Measurements from ENCODE around the gene PPP1R10.

Gene PPP1R10

GRCh38 chr6:30583921-30584320 lies 33.1 kb downstream of the PPP1R10 start:
- DNase-seq (ENCODE audit: extremely low read depth, low read depth), result no peak
- TF ChIP-seq, protein P1, sequence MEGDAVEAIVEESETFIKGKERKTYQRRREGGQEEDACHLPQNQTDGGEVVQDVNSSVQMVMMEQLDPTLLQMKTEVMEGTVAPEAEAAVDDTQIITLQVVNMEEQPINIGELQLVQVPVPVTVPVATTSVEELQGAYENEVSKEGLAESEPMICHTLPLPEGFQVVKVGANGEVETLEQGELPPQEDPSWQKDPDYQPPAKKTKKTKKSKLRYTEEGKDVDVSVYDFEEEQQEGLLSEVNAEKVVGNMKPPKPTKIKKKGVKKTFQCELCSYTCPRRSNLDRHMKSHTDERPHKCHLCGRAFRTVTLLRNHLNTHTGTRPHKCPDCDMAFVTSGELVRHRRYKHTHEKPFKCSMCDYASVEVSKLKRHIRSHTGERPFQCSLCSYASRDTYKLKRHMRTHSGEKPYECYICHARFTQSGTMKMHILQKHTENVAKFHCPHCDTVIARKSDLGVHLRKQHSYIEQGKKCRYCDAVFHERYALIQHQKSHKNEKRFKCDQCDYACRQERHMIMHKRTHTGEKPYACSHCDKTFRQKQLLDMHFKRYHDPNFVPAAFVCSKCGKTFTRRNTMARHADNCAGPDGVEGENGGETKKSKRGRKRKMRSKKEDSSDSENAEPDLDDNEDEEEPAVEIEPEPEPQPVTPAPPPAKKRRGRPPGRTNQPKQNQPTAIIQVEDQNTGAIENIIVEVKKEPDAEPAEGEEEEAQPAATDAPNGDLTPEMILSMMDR (IDR thresholded peaks at IDR 0.05; ENCODE audit: low read depth, low read length, missing control alignments), result no peak
- H3K4me3 ChIP-seq (replicated peaks; ENCODE audit: low read depth, low read length), result no peak overlapping the region

GRCh38 chr6:30578051-30578450 lies 39.0 kb downstream of the PPP1R10 start:
- TF ChIP-seq, protein P1 (IDR thresholded peaks at IDR 0.05; ENCODE audit: low read depth, low read length, missing control alignments), result no peak
- DNase-seq (ENCODE audit: extremely low read depth, low read depth), result no peak
- H3K4me3 ChIP-seq (replicated peaks; ENCODE audit: low read depth, low read length), result no peak overlapping the region

DNA sequence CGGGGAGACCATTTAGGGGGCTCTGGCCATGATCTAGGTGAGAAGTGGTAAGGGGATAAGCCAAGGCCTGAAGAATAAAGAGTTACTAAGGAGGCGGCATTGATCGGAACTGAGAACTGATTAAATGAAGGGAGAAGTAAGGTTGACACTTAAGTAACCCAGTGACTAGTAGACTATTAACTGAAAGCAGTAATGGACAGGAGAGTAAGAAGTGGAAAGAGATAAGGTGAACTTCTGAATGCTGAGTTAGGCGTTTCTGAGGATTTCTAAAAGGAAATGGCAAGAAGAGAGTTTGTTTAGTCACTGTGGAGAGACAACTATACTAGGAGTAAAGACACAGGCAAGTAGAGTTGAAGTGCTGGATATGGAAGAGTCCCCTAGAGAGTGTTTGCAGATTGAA lies 43.9 kb downstream of the PPP1R10 start:
- no peak for DNase-seq (ENCODE audit: extremely low read depth, low read depth)
- TF ChIP-seq, protein P1 (IDR thresholded peaks at IDR 0.05; ENCODE audit: low read depth, low read length, missing control alignments), result no peak
- H3K4me3 ChIP-seq (replicated peaks; ENCODE audit: low read depth, low read length), result peak overlapping the region; percentile 68

- TF ChIP-seq, protein P1 (IDR thresholded peaks at IDR 0.05; ENCODE audit: low read depth, low read length, missing control alignments), result no peak
- DNase-seq (ENCODE audit: extremely low read depth, low read depth), result no peak
- H3K4me3 ChIP-seq (replicated peaks; ENCODE audit: low read depth, low read length), result peak overlapping the region; percentile 68
Measured at GRCh38 chr6:30572148-30572547, 44.9 kb downstream of the PPP1R10 start.

- TF ChIP-seq, protein P1 (IDR thresholded peaks at IDR 0.05; ENCODE audit: low read depth, low read length, missing control alignments), result no peak
- no peak for DNase-seq (ENCODE audit: extremely low read depth, low read depth)
- H3K4me3 ChIP-seq (replicated peaks; ENCODE audit: low read depth, low read length), result peak overlapping the region; percentile 68
Measured at GRCh38 chr6:30571762-30572082, 45.3 kb downstream of the PPP1R10 start.

GRCh38 chr6:30571075-30571761 lies 45.8 kb downstream of the PPP1R10 start, which contains the start of gene ABCF1:
ABCF1 (plus strand) TSS chr6:30571442; CDS start chr6:30571488, 46 bp downstream.
- TF ChIP-seq, protein P1 (IDR thresholded peaks at IDR 0.05; ENCODE audit: low read depth, low read length, missing control alignments), result no peak
- peak; percentile 88 for DNase-seq (ENCODE audit: extremely low read depth, low read depth)

DNA sequence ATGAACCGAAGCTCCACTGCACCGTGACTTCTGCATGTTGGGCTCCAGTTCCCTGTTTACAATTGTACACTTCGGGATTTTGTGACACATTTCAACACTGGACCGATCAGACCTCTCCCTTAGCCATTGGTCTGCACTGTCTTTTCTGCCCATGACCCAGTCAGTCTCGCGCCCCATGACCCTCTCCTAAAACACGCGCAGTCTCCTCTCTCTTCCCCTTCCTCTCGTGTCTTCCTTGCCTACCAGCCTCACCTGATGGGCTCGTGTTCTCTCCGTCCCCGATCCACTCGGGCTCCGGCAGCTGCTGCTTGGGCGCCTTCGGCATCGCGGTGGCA lies 46.3 kb downstream of the PPP1R10 start:
- DNase-seq (ENCODE audit: extremely low read depth, low read depth), result no peak
- TF ChIP-seq, protein P1 (IDR thresholded peaks at IDR 0.05; ENCODE audit: low read depth, low read length, missing control alignments), result no peak
- peak overlapping the region; percentile 68 for H3K4me3 ChIP-seq (replicated peaks; ENCODE audit: low read depth, low read length)

More at GRCh38 chr6:30571075-30571761, 45.8 kb downstream of the PPP1R10 start, which contains the start of gene ABCF1:
- peak within 1 kb of the TSS; percentile 68 for H3K4me3 ChIP-seq (replicated peaks; ENCODE audit: low read depth, low read length)
